ENCODE measurements around the gene DPH7.
"Not testable (repeated sequence)": the region's sequence is repeated elsewhere in the genome, so short reads cannot be mapped to it uniquely, and the experiment has no call there.

The DPH7 gene

DNA sequence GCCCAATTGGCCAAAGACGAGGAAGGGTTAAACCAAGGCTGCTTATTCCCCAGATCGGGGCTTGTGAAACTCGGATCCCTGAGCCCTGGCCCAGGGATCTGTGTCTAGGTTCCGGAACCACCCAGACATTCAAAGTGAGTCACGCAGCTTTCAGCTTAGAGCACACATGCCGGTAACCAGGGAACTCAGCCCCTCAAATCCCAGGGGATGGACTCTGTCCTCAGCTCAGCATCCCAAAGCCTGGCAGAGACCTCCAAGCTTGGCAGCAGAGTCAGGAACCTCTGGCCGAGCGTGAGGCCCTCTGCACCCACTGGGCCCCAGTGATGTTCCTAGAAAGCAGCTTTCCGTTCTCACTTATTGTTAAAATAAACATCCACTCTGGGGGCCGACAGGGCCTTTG, 33.6 kb downstream of the DPH7 start:
- no peak for DNase-seq (ENCODE audit: low spot score)

DNA sequence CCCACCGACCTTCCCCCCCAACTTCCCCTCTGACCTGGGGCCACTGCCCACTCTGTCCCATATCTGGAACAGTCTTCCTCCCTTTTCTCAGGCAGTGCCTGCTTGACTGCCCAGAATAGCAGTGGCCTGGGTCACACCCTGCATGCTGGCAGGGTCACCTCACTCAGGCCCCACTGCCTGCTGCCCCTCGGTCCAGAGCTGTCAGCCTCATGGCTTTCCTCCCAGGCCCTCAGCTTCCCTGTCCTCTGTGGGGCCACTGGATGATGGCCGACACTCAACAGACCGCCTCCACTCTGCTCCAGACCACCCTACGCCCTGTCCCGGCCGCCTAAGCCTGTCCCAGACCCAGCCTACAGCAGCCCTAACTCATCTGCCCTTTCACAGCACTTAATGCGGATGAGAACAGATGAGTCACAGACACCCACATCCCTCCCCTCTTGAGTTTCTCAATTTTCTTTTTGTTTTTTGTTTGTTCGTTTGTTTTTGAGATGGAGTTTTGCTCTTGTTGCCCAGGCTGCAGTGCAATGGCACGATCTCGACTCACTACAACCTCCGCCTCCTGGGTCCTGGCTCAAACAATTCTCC, 34.5 kb downstream of the DPH7 start:
- DNase-seq (ENCODE audit: low spot score): no peak

DNA sequence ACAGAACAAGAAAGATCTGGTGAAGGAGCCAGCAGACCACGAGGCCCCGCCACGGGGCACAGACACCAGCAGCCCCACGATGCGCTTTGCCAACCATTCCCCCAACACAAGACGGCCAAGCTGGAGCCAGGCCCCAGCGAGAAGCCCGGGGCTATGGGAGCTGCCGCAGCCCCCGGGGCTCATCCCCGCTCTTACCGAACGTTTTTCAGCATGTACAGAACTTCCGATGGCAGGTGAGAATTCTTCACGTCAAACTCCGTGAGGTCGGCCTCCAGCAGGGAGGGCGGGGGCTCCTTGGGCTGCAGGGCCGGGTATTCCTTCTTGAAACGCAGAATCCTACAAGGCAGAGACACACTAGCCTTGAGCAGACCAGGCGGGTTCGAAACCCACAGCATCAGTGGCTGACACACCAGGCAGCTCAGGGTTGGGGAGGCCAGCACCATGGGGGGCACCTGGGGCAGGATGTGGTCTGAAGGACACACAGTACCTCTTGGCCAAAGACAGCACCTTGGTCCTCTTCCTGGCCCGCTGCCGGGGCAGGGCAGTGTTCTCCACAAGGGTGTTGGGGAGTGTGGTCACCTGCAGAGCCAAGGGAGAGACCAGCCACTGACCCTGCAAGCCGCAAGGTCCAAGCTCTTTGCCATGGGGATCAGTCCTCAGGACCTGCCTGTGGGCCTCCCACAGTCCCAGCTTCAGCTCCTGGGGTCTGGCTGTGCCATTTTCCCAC, 35.3 kb downstream of the DPH7 start:
- no peak for DNase-seq (ENCODE audit: low spot score)

DNA sequence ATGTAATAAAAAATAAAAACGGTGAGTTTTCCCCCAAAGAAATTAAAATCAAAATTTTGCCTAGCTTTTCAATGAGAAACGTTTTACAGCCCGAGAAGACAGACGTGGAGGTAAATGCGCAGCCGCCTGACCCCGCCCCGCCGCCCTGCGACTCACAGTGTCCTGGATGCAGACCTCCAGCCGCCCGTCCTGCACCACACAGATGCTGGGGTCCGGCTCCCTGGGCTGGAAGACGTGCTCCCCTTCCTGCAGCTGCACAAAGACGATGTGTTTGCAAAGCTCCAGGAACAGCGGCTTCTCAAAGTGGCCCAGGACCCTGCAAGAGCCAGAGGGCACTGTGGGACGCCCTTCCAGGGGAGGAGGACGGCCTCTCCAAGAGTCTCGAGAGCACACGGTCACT, 36.2 kb downstream of the DPH7 start:
- DNase-seq (ENCODE audit: low spot score): no peak

DNA sequence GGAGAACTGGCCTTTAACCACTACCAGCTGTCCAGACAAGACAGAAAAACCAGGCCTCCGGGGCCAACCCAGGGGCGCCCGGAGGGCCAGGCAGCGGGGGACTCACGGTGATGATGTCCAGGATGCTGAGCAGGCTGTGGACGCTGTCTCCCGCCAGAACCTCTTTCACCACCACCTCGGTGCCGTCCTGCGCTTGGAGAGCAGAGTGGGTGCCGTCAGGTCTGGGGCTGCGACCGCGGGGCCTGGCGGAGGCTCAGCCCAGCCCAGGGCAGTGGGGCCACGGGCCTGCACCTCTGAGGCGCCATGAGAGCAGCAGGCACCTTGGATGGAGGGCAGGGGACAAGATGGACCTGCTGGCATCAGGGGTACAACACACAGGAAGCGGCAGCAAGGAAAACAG, 38.2 kb downstream of the DPH7 start:
- no peak for DNase-seq (ENCODE audit: low spot score)

DNA sequence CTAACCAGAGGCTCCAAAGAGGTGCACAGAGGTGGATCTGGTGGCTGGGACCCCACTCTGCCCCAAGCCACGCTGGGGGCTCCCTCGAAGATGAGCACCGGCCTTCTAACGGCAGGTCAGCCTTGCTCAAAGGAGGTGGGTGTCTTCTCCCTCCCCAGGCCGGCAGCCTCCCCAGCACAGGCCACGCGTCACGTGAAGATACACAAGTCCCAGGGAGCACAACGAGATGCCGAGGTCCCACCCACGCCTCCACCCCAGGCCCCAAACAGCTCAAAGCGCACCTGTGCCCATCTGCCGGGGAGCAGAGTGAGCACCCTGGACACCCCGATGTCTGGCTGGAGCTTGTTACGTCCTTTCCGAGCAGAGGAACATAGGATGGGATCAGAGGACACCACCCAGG, 40.7 kb downstream of the DPH7 start:
- DNase-seq (ENCODE audit: low spot score): no peak

DNA sequence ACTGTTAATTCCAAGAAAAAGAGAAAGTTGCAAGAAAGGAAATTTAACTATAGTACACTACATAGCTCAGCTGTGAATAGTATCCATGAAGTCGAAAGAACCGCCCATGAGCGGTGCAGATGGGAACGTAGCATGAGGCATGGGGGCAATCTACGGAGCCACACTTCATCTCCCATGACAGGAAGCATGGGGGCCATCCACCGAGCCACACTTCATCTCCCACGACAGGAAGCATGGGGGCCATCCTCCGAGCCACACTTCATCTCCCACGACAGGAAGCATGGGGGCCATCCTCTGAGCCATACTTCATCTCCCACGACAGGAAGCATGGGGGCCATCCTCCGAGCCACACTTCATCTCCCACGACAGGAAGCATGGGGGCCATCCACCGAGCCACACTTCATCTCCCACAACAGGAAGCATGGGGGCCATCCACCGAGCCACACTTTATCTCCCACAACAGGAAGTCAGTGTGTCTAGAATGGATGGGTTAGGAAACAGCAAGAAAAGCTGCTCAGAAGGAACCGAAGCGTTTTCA, 42.1 kb downstream of the DPH7 start:
- not testable (repeated sequence) for DNase-seq (ENCODE audit: low spot score)

DNA sequence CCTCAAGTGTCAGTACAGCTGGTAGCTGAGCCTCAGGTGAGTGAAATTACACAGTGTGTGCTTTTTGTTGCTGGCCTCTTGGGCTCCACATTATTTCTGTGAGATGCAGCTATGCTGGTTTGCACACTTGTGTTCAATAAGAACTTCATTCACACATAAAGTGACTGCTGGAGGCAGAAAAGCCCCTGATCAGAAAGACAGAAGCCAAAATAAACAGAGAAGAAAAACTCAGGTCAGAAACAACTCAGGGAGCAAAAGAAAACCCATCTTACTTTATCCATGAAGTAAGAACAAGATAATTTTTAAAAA, 43.7 kb downstream of the DPH7 start:
- DNase-seq (ENCODE audit: low spot score): no peak

DNA sequence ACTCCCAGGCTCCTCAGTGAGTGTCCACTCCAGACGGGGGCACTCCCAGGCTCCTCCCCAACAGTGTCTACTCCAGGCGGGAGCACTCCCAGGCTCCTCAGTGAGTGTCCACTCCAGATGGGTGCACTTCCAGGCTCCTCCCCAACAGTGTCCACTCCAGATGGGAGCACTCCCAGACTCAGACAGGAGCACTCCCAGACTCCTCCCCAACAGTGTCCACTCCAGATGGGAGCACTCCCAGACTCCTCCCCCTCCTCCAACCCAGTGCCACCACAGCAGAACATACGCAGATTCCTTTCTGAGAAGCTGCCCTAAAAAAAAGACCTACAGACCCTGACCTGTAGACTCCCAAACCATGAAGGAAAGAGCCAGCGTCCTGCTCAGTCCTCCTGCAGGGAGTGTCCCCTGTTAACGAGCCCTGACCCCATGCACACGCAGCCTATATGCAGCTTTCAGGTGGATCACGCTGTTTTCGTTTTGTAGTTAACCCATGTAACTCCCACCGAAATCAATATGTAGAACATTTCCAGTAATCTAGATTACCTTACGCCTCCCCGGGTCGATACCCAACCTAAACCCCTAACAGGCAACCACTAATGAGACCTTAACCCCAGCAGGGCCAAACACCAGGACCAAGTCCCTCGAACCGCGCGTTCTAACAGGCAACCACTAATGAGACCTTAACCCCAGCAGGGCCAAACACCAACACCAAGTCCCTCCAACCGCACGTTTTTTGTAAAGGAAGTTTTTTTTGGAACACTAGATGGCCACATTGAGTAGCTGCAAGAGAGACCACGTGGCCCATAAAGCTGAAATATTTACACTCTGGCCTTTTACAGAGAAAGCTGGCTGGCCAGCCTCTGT, 44.2 kb downstream of the DPH7 start:
- peak; percentile 40 for DNase-seq (ENCODE audit: low spot score)

DNA sequence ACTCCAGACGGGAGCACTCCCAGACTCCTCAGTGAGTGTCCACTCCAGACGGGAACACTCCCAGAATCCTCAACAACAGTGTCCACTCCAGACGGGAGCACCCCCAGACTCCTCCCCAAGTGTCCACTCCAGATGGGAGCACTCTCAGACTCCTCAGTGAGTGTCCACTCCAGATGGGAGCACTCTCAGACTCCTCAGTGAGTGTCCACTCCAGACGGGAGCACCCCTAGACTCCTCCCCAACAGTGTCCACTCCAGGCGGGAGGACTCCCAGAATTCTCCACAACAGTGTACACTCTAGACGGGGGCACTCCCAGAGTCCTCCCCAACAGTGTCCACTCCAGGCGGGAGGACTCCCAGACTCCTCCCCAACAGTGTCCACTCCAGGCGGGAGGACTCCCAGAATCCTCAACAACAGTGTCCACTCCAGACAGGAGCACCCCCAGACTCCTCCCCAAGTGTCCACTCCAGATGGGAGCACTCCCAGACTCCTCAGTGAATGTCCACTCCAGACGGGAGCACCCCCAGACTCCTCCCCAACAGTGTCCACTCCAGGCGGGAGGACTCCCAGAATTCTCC, 45.7 kb downstream of the DPH7 start:
- not testable (repeated sequence) for DNase-seq (ENCODE audit: low spot score)

DNA sequence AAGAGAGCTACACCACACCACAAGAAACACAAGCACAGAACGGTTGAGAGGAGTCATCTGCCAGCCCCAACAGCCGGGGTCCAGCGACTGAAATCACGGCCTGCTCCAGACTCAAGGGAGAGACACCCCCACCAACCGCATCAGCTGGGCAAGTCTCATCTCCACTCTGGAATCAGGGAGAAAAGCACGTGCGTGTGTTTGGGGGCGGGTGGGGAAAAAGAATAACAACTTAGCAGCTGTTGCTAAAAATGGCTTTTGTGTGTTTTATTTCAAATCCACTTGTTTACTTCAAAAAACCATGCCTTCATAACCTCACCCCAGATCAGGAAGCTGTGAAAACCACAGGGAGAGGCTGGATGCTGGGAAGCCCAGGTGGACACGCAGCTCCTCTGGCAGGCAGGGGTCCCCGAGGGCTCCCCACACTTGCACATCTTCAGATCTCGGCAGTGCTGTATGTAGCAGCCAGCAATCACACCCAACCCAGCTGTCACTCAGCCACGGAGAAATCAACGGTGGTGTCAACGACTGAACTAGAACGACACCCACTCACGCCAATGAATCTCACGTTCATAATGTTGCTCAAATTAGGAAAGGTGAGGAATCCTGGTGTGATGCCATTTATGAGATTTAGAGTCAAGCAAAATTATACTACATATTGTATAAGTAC, 47.5 kb downstream of the DPH7 start:
- no peak for DNase-seq (ENCODE audit: low spot score)

DNA sequence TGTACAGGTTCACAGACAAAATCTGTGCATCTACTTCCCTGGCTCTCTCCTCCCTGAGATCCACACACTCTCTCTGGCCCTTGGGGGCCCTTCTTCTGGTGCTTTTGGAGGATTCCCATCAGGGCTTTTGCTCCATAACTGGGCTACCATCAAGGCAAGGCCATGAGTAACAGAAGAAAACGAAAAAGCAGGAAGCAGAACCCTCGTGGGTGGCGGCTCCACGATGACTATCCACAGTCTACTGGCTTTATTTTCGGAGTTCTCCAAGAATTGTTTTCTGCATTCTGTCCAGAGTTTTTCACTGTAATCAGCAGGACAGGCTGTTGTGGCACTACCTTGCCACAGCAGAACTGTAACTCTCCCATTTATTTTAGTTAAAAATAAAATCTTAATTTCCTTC, 48.4 kb downstream of the DPH7 start:
- DNase-seq (ENCODE audit: low spot score): no peak

DNA sequence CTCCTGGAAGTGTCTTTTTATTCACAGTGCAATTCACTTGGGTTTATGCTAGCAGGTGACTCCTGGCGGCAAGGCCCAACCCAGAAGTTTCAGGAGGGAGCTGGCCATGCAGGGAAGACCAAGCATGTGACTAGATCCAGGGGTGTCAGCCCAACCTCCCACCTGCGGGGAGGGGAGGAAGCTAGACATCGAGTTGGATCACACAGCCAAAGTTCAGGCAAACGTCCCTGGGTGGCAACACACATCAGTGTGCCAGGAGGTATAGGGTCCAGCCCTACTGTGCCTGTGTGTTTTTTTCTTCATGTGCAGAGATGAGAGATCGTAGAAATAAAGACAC, 53.8 kb downstream of the DPH7 start:
- DNase-seq (ENCODE audit: low spot score): no peak

DNA sequence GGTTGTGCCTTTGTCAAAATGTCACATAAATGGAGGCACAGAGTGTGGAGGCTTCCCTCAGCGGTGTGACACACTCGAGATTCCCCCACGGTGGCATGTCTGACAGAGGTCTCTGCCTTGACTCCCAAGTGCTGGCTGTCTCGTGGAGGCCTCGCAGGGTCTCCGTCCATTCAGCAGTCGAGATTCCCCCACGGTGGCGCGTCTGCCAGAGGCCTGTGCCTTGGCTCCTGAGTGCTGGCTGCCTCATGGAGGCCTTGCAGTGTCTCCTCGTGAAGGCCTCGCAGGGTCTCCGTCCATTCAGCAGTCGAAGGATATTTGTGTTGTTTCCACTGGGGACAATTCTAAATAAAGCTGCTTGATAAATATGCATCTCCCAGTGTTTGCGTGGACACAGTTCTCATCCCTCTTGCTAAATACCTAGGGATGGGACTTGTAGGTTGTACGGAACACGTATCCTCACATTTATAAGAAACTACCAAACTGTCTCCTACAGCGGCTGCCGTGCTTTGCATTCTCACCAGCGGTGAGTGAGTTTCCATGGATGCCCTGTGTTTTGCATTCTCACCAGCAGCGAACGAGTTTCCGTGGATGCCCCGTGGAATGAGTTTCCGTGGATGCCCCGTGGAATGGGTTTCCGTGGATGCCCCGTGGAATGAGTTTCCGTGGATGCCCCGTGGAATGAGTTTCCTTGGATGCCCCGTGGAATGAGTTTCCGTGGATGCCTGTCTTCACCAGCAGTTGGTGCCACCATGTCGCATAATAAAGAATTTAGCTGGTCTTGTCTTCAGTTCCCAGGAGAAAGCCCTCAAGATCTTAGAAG, 54.4 kb downstream of the DPH7 start:
- DNase-seq (ENCODE audit: low spot score): no peak

DNA sequence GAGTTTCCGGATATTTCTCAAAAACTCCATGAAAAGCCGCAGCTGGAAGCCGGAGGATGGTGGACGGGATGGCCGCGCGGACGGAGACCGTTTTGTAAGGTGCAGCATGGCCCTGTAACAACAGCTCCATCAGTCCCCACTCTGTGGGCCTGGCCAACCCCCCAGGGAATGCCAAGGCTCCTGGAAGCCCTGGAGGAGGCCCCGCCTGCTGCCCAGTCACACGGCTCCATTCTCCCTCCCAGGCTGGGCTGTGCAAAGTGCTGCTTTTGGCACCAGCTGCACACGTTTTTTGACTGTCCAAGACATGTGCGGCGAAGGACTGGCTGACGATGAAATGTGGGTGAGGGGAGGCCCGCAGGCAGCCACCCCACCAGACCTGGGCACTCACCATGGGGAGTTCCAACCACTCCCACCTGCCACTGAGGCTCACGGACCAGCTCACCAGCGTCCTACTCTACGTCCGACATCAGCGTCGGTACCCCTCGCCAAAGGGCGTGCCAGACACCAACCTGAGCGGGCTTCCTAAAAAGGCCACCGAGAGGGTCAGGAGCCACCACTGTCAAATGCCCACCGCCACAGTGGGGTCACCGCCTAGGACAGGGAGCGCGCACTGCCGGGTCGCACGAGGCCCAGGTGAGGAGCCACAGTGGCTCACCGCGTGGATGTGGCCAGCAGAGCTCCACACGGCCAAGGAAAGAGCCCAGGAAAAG, 55.8 kb downstream of the DPH7 start:
- DNase-seq (ENCODE audit: low spot score): no peak

DNA sequence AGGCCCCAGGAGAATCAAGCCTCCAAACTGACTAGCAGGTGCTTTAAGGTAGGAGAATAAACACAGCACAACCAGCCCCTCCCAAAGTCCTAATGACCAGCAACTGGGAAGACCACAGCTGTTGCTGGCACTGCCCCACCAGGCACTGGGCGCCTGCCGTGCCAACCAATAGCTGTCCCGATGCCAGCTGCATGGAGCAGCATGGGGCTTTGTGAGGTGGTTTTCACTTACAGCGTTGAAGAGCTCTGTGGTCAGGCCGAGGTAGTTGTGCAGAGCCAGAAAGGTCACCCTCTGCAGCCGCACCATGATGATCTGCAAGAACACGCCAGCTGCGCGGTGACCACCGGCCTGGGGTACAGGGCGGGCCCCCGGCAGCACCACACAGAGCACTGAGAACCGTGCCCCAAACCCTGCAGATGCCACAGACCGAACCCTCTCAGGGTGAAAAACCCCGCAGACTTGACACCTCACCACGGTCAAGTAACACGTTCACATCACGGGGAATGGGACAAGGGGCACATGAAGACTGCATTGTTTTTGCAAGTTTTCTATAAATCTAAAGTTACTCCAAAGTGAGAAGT, 57.2 kb downstream of the DPH7 start:
- DNase-seq (ENCODE audit: low spot score): no peak

DNA sequence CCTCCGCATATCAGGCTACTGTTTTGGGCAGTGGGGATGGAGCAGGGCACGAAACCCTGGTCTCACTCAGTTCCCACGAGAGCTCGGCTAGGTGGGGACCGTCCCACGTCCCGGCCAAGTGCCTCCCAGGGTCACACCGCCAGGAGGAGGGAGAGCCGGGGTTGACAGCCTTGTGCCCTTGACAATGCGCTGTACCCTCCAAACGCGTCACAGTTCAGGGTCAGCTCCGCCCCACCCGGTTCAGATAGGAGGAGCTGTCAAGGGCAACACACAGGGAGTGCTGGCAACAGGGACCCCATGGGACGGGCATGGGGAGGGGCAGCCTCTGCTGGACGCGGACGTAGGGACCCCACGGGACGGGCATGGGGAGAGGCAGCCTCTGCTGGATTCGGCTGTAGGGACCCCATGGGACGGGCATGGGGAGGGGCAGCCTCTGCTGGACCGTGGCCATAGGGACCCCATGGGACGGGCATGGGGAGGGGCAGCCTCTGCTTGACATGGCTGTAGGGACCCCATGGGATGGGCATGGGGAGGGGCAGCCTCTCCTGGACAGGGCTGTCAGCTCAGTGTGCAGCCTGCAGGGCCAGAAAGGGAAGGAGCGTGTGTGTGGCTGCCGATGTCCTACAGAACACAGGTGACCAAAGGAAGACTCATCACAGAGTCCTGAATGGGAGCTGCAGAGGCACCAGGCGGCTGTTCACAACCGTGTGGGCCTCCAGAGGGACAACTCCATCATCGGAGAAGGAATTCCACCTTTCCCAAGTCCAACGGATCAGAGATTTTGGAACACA, 57.9 kb downstream of the DPH7 start:
- no peak for DNase-seq (ENCODE audit: low spot score)

DNA sequence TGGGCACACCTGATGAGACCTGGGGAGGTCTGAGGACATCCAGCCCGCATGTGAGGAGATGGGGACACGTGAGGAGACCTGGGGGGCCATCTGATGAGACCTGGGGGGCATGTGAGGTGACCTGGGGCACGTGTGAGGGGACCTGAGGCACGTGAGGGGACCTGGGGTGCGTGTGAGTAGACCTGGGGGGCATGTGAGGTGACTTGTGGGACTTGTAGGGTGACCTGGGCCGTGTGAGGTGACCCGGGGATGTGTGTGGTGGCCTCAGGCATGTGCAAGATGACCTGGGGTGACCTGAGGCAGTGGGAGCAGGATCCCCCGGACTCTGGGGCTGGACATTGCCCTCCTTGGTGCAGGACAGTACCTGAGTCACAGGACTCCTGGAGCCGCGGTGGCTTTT, 59.2 kb downstream of the DPH7 start:
- no peak for DNase-seq (ENCODE audit: low spot score)

DNA sequence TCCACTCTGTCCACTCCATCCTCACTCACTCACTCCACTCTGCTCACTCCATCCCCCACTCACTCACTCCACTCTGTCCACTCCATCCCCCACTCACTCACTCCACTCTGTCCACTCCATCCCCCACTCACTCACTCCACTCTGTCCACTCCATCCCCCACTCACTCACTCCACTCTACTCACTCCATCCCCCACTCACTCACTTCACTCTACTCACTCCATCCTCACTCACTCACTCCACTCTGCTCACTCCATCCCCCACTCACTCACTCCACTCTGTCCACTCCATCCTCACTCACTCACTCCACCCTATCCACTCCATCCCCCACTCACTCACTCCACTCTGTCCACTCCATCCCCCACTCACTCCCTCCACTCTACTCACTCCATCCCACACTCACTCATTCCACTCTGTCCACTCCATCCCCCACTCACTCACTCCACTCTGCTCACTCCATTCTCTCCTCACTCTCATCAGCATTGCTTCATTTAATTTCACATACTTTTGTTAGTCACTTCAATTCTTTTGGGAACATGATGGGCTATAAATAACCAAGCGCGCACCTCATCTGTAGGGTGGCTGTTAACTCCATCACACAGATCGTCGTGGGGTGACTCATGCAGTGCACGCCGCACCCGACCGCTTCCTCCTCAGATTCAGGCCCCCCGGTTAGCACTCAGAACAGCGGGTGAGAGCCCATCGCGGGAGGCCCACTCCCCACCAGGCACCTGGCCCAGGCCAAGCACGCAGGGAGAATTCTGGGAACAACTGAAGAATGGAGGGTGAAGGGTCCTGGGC, 59.9 kb downstream of the DPH7 start:
- DNase-seq (ENCODE audit: low spot score): not testable (repeated sequence)

Measured in pons (tissue), 1 donor.